HG02610 (cell line): Measurements from ENCODE around the gene SUV39H2.
"Not testable (repeated sequence)": the region's sequence is repeated elsewhere in the genome, so short reads cannot be mapped to it uniquely, and the experiment has no call there.

ENCODE experiments used
- ATAC-seq: cut with Tn5 transposase; IDR thresholded peaks from one replicate; pipeline ENCODE4 v1.9.1; 2021; ENCODE audit warnings: mild to moderate bottlenecking, moderate library complexity; ENCODE audit not compliant: unreplicated experiment

Gene SUV39H2

DNA sequence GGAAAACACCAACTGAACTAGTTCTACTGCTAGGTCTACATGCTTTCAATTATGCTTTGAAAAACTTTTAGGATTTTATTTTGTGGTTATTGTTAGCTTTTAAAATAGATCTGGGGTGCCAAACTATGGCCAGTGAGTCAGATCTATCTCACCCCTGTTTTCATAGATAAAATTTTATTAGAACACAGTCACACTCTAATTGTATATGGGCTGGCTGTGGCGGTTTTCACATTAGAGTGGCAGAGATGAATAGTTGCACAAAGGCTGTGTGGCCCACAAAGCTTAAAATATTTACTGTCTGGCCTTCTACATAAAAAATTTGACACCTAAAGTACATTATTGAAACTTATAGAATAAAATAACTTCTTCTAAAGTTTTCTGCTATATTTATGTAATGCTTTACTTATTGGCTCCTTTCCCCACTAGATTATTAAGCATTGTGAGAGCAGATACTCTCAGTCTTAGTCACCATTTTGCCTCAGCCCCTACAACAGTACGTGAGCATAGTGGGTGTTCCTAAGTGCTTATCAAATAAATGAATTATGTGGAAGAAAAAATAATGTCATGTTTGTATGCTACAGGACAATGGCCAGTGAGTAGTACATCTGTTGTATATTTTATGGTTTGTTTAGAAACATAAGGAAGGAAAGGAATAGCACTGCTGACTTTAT, 5.4 kb upstream of the SUV39H2 start:
- peak; percentile 66 for ATAC-seq

DNA sequence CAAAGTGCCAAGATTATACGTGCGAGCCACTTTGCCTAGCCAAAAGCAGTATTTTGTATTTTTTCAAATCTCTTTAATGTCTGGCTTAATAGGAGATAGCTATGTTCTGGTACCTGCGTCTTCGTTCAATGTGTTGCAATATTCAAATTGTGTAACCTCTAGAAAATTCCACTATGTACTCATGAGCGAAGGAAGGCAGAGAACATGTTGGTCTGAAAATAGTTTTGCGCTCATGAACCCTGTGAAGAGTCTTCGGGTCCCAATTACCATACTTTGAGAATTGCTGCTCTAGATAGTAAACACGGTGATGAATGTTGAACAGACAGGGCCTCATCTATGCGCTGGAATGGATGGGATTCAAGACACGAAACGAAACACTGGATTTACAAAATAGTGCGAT, 2.7 kb upstream of the SUV39H2 start:
- no peak for ATAC-seq

DNA sequence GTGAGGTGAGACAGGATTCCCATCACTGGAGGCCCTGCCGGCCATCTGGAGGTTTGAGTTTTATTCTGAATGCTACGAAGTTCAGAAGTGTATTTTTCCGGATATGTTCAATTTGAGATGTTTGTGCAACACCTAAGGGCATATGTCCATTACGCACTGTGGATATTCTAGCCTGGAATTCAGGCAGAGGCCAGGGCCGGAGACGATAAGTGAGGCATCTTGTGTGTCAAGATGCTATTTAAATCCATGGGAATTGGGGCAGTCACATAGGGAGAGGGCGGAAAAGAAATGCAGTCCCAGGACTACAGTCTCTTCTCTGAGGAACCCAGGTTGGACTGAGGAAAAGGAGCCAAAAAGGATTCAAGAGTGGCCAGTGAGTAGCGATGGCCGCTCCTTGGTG, 1.9 kb upstream of the SUV39H2 start:
- no peak for ATAC-seq

DNA sequence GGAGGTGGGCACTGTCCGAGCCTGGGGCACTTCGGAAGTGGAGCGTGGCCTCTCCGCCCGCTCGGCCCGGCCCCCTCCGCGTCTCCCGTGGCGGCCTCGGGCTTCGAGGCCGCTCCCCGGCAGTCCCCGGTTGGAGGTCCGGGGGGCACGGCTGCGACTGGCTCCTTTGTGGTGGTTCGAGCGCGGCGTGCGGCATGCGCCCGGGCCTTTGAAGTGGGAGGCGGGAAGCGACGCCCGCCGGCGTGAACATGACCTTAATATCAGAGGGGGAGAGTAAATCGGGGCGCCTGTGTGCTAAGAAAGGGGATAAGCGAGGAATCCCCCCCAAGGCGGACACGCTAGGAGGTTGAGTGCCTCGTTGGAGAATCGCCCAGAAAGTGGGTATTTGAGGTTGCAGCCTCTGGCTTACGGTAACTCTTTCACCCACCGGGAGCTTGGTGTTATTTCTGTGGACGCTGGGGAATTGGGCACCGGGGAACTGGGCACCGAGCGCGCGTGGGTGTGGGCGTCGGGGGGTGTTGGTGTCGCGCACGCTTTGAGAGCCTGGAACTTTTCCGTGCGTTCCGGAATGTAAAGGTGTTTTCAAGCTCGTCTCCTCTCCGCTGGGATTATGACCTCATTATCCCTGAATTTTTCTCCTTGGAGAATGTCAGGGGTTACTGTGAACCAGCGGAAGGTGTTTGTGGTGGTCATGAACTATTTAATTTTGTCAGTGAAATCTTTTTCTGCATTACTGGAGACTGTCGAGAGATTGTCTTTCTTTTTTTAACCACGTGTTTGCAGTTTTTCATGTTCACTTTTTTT, 660 bp downstream of the SUV39H2 start:
- peak; percentile 20 for ATAC-seq

DNA sequence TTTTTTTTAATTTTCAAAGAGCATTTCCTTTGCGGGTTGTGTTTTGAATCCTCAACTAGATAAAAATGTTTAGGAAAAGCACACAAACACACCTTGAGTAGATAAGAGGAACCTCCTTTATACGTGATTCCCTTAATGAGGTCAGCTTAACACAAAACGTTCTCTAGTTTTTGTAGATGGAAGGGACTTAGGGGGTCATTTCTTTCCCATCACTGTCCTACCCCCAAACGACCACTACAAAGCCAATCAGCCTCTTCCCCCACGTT, 1.2 kb downstream of the SUV39H2 start:
- no peak for ATAC-seq

DNA sequence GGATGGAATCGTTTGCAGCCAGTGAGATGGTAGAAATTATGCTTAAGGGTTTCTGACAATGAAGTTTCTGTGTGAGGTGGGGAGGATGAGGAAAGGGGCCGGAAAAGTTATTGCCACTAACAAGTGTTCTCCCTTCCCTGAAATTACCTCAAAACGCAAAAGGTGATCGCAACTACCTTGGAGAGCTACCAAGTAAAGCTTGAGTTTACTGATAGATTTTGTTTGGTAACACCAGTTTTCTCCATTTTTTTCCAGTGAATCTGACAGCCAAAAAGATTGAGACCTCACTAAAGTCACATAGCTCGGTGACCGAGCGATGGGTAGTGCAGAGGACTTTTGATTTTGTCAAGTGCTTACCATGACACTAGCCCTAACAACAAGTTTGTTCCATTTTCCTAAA, 1.6 kb downstream of the SUV39H2 start:
- no peak for ATAC-seq

DNA sequence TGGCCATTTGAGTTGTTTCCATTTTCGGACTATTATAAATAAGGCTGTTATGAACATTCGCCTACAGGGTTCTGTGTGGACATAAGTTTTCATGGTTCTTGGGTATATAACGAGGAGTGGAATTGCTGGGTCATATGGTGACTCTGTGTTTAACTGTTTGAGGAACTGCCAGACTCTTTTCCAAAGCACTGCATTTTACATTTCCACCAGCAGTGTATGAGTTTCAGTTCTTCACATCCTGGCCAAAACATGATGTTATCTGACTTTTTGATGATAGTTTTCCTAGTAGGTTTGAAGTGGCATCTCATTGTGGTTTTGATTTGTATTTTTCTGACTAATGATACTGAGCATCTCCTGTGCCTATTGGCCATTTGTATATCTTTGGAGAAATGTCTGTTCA, 5.4 kb downstream of the SUV39H2 start:
- ATAC-seq = no peak

DNA sequence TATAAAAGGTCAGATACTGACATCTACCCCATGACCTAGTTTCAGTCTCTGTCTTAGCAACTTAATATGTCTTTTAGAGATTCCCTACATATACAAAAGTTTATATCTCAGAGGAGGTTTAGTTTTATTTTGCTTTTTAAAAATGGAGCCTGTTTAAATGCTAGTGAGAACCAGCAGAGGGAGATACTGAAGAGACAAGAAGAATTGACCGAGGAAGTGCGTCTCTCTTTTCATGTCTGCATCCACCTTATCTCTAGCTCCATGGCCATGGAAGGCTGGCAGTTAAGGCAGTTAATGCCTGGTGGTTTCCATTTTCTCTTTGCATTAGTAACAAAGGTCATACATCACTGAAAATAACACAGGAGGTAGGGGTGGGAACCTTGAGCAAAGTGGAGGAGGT, 10.7 kb downstream of the SUV39H2 start:
- ATAC-seq = no peak

DNA sequence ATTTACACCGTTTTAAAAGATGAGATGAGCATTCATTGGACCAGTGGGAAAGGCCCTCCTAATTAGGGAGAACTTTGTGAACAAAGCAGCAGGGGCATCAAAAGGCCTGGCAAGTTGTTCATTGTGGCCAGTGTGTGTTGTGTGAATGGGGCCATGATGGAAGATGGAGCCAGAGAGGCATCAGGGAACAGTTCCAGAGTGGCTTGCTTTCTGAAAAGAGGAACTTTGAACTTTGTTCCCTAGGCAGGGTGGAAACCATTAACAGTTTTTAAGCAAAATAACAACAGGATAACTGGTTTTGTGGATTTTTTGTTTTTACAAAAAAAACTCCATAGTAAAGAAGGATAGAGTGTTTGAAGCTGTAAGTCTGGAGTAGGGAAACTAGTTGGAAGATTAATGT, 12.5 kb downstream of the SUV39H2 start:
- no peak for ATAC-seq

DNA sequence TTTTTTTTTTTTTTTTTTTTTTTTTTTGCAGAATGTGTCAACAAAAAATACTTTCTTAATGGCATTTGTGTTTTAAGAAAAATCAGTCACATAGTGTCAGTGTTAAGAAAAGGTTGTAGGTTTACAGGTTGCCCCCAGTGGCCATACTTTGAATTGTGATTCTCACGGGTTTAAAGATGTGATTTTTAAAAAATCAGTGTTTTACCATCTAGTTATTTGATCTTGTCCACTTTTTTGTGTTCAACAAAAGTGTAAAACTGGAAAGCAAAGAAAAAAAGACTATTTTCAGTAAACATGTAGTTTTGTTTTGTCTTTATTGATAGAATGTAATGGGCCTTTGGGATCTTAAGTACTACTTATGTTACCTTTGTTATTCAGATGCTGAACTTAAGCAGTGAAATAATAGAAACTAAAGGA, 25.7 kb downstream of the SUV39H2 start:
- ATAC-seq = no peak

DNA sequence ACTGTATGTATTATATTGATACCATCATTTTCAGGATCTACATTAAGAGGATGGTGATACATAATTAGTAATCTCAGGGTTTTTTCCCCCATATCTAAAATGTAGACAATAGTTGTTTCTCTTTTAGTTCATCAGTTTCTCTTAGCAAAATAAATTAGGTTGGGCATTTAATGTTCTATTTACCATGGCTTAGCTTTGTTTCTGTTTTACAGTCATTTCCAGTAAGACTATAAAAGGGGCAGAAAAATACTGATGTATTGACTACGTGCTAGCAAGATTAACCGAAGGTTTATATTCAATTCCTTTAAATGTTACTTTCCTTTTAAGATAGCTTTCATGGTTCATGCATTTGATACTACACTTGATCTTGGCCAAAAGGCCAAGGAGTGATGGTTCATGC, 26.2 kb downstream of the SUV39H2 start:
- ATAC-seq = no peak

DNA sequence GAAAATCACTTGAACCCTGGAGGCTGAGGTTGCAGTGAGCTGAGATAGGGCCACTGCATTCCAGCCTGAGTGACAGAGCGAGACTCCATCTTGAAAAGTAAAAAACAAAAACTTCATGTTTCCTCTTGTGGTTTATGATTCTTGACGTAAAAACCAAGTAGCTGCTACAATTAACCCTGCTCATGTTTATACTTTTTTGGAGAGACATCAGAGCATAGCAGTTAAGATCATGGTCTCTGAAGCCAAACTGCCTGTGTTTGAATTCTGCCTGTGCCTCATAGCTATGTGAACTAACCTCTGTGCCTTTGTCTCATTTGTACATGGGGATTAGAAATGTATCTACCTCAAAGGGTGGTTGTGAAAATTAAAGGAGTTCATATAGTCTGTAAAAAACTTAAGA, 27.2 kb downstream of the SUV39H2 start:
- no peak for ATAC-seq

DNA sequence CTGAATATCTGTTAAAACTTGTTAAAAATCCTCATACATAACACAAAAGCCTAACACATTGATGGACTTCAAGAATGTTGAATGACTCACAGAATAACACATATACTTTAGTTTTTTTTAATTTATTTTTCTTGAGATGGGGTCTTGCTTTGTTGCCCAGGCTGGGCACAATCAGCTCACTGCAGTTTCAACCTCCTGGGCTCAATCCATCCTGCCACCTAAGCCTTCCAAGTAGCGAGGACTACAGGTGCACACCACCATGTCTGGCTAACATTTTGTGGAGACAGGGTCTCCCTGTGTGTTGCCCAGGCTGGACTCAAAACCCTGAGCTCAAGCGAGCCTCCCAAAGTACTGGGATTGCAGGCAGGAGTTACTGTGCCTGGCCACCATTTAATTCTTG, 28.1 kb downstream of the SUV39H2 start:
- no peak for ATAC-seq

DNA sequence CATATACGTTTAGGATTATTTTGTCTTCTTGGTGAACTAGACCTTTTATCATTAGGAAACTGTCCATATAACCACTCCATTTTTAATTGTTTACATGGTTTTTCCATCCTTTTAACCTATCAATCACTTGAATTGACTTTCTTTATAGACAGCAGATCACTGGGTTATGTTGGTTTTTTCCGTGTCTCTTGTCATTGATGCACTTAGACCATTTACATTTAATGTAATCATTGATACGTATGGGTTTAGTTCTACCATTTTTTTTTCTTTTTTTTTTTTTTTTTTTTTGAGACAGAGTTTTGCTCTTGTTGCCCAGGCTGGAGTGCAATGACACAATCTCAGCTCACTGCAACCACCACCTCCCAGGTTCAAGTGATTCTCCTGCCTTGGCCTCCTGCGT, 28.9 kb downstream of the SUV39H2 start:
- ATAC-seq = not testable (repeated sequence)

DNA sequence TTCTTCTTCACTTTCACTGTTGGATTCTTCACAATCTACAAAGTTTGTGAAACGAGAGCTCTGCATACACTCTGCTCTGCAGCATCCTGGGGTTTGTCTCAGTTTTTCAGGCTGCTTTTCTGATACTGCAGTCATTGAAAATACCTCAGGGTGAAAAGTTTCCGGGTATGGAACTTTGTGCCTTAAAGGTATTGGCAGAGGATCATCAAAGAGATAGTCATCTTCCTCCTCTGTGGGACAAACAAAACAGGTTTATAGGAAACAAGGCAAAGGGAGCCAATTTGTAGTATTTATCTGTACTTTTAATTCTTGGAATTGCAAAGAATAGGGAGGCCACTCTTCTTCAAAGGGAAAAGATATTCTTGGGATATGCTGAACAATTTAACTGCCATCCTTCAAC, 30.4 kb downstream of the SUV39H2 start:
- no peak for ATAC-seq

DNA sequence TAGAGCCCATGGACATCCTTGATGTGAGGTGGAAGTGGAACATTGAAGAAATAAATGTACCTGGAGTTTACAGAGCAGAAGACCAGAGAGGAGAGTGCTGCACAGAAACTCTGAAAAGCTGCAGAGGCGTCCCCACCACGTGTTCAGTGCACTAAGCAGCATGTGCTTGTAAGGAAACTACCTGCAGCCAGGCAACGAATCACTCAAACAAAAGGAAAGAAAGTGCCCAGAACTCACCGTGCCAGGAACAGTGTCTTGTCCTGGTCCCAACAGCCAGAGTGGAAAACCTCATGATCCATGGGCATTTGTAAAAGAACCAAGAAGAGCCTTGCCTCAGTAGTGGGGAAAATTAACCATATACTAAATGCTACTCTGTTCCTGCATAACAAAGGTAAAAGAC, 32.3 kb downstream of the SUV39H2 start:
- no peak for ATAC-seq

DNA sequence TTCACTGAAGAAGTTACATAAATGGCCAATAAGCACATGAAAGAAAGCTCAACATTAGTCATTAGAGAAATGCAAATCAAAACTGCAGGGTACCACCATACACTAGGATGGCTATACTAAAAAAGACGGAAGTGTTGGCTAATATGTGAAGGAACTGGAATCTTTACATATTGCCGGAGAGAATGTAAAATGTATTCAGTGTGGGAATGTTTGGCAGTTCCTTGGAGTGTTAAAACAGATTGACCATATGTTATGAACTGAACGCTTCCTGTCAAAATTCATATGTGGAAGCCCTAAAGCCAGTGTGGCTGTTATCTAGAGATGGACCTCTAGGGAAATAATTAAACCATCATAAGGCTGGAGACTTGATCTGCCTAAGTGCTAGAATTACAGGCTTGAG, 33.1 kb downstream of the SUV39H2 start:
- no peak for ATAC-seq

DNA sequence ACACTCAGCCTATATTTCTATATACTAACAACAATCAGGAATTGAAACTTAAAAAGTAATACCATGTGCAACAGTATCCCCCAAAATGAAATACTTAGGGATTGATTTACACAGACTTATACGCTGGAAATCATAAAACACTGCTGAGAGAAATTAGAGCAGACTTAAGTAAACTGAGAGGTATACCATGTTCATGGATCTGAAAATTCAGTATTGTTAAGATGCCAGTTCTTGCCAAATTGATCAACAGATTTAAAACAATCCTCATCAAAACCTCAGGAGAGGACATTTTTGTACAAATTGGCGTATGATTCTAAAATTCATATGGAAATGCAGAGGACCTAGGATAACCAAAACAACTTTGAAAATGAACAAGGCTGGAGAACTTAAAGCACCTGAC, 37.9 kb downstream of the SUV39H2 start:
- ATAC-seq = no peak

DNA sequence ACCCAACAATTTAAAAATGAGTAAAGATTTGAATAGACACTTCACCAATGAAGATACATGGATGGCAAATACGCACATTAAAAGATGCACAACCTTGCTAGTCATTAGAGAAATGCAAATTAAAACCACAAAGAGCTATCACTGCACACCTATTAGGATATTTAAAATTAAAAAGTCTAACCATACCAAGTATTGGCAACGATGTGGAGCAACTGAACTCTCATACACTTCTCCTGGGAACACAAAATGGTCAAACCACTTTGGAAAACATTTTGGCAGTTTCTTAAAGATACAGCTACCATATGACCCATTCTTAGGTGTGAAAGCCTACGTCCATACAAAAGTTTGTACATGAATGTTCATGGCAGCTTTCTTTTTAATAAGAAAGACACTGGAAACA, 39.2 kb downstream of the SUV39H2 start:
- ATAC-seq = no peak

DNA sequence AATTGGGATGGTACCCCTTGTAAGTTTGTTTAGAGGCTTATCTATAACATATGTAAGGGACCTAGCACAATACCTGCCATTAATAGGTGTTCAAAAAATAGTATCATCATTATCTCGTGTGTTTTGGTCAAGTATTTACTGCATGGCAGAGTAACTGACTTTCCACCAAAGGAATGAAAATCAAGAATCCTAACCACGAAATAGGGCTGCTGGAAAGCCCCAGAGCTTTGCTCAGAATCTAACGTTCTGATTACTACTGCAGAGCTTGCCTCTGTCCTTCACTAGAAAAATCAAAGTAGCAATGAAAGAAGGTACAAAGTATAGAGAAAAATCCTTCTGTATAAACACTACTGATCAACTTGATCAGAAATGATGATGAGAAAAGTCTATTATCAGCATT, 40.3 kb downstream of the SUV39H2 start:
- no peak for ATAC-seq

DNA sequence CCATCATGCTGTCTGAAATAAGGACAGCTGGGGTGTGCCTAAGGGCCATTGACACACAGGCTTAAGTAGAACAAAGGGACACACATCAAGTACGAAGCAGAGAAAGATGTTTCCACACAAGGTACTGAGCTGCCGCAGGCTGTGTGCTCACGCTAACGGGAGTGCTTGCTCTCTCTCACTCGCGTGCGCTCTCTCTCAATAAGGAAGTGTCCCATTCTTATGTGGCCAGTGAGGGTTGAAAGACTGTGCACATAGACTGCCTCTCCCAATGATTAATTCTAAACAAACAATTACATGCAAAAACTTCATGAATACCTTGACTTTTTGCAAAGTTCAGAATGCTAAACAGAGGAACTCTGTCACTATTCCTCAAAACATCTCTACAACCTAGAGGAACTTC, 45.3 kb downstream of the SUV39H2 start:
- no peak for ATAC-seq

DNA sequence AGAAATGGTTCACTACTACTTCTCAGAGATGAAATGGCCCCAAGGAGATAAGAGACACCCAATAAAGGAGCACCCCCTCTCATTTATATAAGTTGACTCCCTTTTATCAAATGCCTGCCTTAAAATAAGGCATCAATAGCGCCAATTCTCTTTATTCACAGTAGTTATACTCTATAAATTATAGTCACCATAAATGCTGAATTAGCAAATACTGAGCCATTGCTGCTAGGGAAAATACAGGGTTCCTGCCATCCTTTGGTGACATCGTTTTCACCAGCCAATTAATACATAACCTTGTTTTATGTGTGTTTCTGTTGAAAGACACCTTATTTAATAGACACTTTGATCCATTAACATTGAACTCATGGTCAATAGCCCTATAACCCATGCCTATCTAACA, 46.6 kb downstream of the SUV39H2 start:
- ATAC-seq = no peak

DNA sequence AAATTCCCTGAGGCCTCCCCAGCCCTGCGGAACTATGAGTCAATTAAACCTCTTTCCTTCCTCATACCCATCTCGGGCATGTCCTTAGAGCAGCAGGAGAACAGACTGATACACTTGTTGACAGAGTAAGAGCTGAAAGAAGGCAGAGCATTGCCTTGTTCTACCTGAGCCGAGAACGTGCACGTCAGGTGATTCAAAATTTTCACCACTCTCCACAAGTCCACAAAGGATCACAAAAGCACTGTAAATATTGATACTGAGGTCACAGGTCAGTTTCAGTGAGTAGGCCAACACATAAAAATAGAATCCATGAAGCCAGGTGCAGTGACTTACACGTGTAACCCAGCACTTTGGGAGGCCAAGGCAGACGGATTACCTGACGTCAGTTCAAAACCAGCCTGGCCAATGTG, 47.4 kb downstream of the SUV39H2 start:
- peak; percentile 8 for ATAC-seq
